ENCODE measurements around the gene ZNF620. TPM values are rescaled to one million over a fixed set of nuclear protein-coding genes. Genes with fewer than 3 reads are reported as not detected.

Gene ZNF620
- polyA plus RNA-seq, 3 donors = 0.27 to 0.67 (median 0.37) TPM

DNA sequence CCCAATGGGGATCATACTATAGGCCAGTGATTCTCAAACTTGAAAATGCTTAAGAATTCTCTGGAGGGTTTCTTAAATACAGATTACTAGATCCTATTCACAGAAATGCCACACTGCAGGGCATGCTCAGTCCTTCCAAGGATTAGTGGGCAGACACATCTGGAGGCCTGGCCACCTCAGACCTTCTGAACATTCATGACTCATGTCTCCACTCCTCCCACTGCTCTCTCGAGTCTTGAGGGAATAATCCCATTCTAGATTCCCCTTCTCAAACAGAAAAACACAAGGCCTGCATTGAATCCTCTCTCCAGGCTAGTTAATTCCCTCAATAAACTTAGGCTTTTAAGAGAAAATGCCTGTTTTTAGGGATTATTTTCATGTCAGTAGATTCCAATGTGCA is 41.0 kb downstream of the ZNF620 start:
- Histone ChIP-seq H4K20me1 (ENCODE audit: insufficient read depth, low read length) (no peaks in the 10 kb centered on the region), H3K27ac (ENCODE audit: low read depth in 1 of 2, low read length in 2 of 2) (no peak overlapping the region), H3K9ac (ENCODE audit: insufficient read depth, low read length, poor library complexity, severe bottlenecking) (no peak overlapping the region), H3K79me2 (ENCODE audit: insufficient read depth, low read length) (no peaks in the 10 kb centered on the region), H3K36me3 (replicated peaks in 1 of 2; ENCODE audit: control insufficient read depth in 1 of 2, insufficient read depth in 2 of 2, low read length in 2 of 2) (no peaks in the 10 kb centered on the region), H3K4me1 (ENCODE audit: control insufficient read depth in 1 of 2, insufficient read depth in 2 of 2, low read length in 2 of 2) (no peaks in the 10 kb centered on the region), H3K4me2 (replicated peaks; ENCODE audit: extremely low read depth, low read length, poor library complexity, severe bottlenecking) (no peak overlapping the region), H3K4me3 (replicated peaks in 1 of 3; ENCODE audit: low read depth in 2 of 3, low read length in 3 of 3) (no peak overlapping the region), H3K9me3 (replicated peaks in 1 of 2; ENCODE audit: control insufficient read depth in 1 of 2, insufficient read depth in 1 of 2, low read length in 2 of 2) (peaks cover 0 to 8% of the 10 kb centered on the region in 2 donors), H3K27me3 (ENCODE audit: control insufficient read depth in 2 of 2, insufficient read depth in 2 of 2, low read length in 2 of 2) (no peaks in the 10 kb centered on the region), H2AFZ (ENCODE audit: insufficient read depth, low read depth, low read length, poor library complexity, severe bottlenecking) (no peak overlapping the region)
- Mint-ChIP-seq H3K4me3 (no peak overlapping the region), H3K27ac (no peak overlapping the region), H3K9me3 (peaks cover 8 to 19% (median 17%) of the 10 kb centered on the region in 7 donors), H3K36me3 (no peaks in the 10 kb centered on the region), H3K4me1 (no peaks in the 10 kb centered on the region), H3K27me3 (ENCODE audit: low read depth in 3 of 3) (no peaks in the 10 kb centered on the region)
- intact Hi-C loops (cut with micrococcal nuclease) = no loop called here
- no CpG with 5 or more reads among the region's 1 CpG for WGBS (ENCODE audit: insufficient coverage)
- no peak for DNase-seq
- TF ChIP-seq, protein P1, sequence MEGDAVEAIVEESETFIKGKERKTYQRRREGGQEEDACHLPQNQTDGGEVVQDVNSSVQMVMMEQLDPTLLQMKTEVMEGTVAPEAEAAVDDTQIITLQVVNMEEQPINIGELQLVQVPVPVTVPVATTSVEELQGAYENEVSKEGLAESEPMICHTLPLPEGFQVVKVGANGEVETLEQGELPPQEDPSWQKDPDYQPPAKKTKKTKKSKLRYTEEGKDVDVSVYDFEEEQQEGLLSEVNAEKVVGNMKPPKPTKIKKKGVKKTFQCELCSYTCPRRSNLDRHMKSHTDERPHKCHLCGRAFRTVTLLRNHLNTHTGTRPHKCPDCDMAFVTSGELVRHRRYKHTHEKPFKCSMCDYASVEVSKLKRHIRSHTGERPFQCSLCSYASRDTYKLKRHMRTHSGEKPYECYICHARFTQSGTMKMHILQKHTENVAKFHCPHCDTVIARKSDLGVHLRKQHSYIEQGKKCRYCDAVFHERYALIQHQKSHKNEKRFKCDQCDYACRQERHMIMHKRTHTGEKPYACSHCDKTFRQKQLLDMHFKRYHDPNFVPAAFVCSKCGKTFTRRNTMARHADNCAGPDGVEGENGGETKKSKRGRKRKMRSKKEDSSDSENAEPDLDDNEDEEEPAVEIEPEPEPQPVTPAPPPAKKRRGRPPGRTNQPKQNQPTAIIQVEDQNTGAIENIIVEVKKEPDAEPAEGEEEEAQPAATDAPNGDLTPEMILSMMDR (IDR thresholded peaks at IDR 0.05) = no peak

DNA sequence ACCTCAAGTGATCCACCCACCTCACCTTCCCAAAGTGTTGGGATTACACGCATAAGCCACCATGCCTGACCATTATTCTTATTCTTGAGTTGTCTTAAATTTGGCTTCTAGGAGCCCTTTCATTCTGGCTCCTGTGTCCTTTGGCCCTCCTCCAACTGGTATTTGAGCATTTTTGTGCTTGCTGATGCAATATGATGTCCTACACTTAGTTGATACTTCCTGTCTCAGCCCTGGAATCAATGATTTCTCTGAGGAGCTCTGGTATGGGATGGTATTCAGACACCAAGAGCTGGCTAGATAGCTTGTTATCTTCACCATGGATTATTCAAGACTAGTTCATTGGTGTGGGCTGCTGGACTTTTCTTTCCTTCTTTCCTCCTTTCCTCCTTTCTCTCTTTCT is 44.3 kb downstream of the ZNF620 start:
- 100% methylated on average over 1 of the region's 1 CpG for WGBS (ENCODE audit: insufficient coverage)
- Histone ChIP-seq H4K20me1 (ENCODE audit: insufficient read depth, low read length) (no peaks in the 10 kb centered on the region), H3K9me3 (replicated peaks in 1 of 2; ENCODE audit: control insufficient read depth in 1 of 2, insufficient read depth in 1 of 2, low read length in 2 of 2) (peaks cover 0 to 8% of the 10 kb centered on the region in 2 donors), H3K4me2 (replicated peaks; ENCODE audit: extremely low read depth, low read length, poor library complexity, severe bottlenecking) (no peak overlapping the region), H3K79me2 (ENCODE audit: insufficient read depth, low read length) (no peaks in the 10 kb centered on the region), H2AFZ (ENCODE audit: insufficient read depth, low read depth, low read length, poor library complexity, severe bottlenecking) (no peak overlapping the region), H3K4me1 (ENCODE audit: control insufficient read depth in 1 of 2, insufficient read depth in 2 of 2, low read length in 2 of 2) (no peaks in the 10 kb centered on the region), H3K27me3 (ENCODE audit: control insufficient read depth in 2 of 2, insufficient read depth in 2 of 2, low read length in 2 of 2) (no peaks in the 10 kb centered on the region), H3K9ac (ENCODE audit: insufficient read depth, low read length, poor library complexity, severe bottlenecking) (no peak overlapping the region), H3K27ac (ENCODE audit: low read depth in 1 of 2, low read length in 2 of 2) (no peak overlapping the region), H3K4me3 (replicated peaks in 1 of 3; ENCODE audit: low read depth in 2 of 3, low read length in 3 of 3) (no peak overlapping the region), H3K36me3 (replicated peaks in 1 of 2; ENCODE audit: control insufficient read depth in 1 of 2, insufficient read depth in 2 of 2, low read length in 2 of 2) (no peaks in the 10 kb centered on the region)
- intact Hi-C loops (cut with micrococcal nuclease) = no loop called here
- H3K27ac Mint-ChIP-seq = no peak overlapping the region
- no peaks in the 10 kb centered on the region for H3K36me3 Mint-ChIP-seq
- no peaks in the 10 kb centered on the region for H3K27me3 Mint-ChIP-seq (ENCODE audit: low read depth in 3 of 3)
- H3K9me3 Mint-ChIP-seq = peaks cover 8 to 18% (median 17%) of the 10 kb centered on the region in 7 donors
- DNase-seq = no peak
- TF ChIP-seq, protein P1 (IDR thresholded peaks at IDR 0.05) = no peak
- H3K4me1 Mint-ChIP-seq = no peaks in the 10 kb centered on the region
- H3K4me3 Mint-ChIP-seq = no peak overlapping the region

All from CD14-positive monocyte (primary cell).